NAMALWA (cell line): ENCODE results near the gene RXFP4.

Experiments
- DNase-seq: peaks from one replicate; pipeline ENCODE4 v3.0.0-alpha.2; 2015; ENCODE audit warnings: low spot score

RXFP4 gene

GRCh38 chr1:155961937-155962336 is 20.5 kb downstream of the RXFP4 start:
- no peak for DNase-seq

- no peak for DNase-seq
These were observed 21.3 kb downstream of the RXFP4 start for GRCh38 chr1:155962599-155963211.

- DNase-seq: no peak
These were observed 22.8 kb downstream of the RXFP4 start for GRCh38 chr1:155964193-155964592.

GRCh38 chr1:155966135-155966534 is 24.7 kb downstream of the RXFP4 start:
- DNase-seq: no peak

GRCh38 chr1:155966750-155967149 is 25.3 kb downstream of the RXFP4 start:
- no peak for DNase-seq

- no peak for DNase-seq
These were observed 26.1 kb downstream of the RXFP4 start for GRCh38 chr1:155967341-155968050.

GRCh38 chr1:155968051-155968400 is 26.6 kb downstream of the RXFP4 start:
- no peak for DNase-seq

GRCh38 chr1:155968670-155969069 is 27.2 kb downstream of the RXFP4 start:
- no peak for DNase-seq

- no peak for DNase-seq
These were observed 27.9 kb downstream of the RXFP4 start for GRCh38 chr1:155969377-155969791.

- peak; percentile 66 for DNase-seq
These were observed 29.2 kb downstream of the RXFP4 start for GRCh38 chr1:155970531-155971167.

- DNase-seq: no peak
These were observed 30.7 kb downstream of the RXFP4 start for GRCh38 chr1:155971910-155972809.

- no peak for DNase-seq
These were observed 32.3 kb downstream of the RXFP4 start for GRCh38 chr1:155973723-155974122.

GRCh38 chr1:155974208-155975115 is 33.0 kb downstream of the RXFP4 start:
- DNase-seq: no peak

GRCh38 chr1:155975375-155976061 is 34.1 kb downstream of the RXFP4 start:
- DNase-seq: peak; percentile 41

GRCh38 chr1:155976062-155976912 is 34.8 kb downstream of the RXFP4 start:
- DNase-seq: peak; percentile 78

- peak; percentile 53 for DNase-seq
These were observed 35.7 kb downstream of the RXFP4 start for GRCh38 chr1:155976913-155977689.

- DNase-seq: peak; percentile 46
These were observed 36.4 kb downstream of the RXFP4 start for GRCh38 chr1:155977690-155978324.

- peak; percentile 97 for DNase-seq
These were observed 37.0 kb downstream of the RXFP4 start, which contains the start of gene ARHGEF2 for GRCh38 chr1:155978325-155978972. TSS of gene ARHGEF2 (minus strand) at chr1:155978547. CDS start at chr1:155978427, 120 bp downstream.
